GM12878 (cell line): ENCODE results near the gene LYRM4. TPM values are rescaled to one million over a fixed set of nuclear protein-coding genes. Genes with fewer than 3 reads are reported as not detected.

Experiments used
- ATAC-seq: fragments of 200-7000 bp; cut with Tn5 transposase; 3 replicates; pipeline ENCODE4 v1.9.1; 2020; ENCODE audit warnings: mild to moderate bottlenecking, moderate library complexity
- BruUV-seq: library from RNA; stranded (reverse); fragments of 400-500 nt; replicated peaks from 2 replicates; lab custom pipeline; 2021; lab: Mats Ljungman, UMichigan
- CTCF ChIA-PET: fragments of 300-600 bp; sonication (Branson Sonifier 250); formaldehyde crosslinking; extraction: SDS; loops from one replicate; lab custom pipeline; 2021; ENCODE audit warnings: inconsistent platforms; lab: Yijun Ruan, JAX
- POLR2A ChIA-PET: fragments of 350-600 bp; formaldehyde crosslinking; extraction: SDS; loops from one replicate; lab custom pipeline; 2021; ENCODE audit warnings: inconsistent platforms; lab: Charles Lee
- RAD21 ChIA-PET: fragments of 300-600 bp; sonication (Branson Sonifier 250); formaldehyde crosslinking; loops from one replicate; lab custom pipeline; 2023; ENCODE audit warnings: antibody characterized with exemption; ENCODE audit not compliant: unreplicated experiment; lab: Charles Lee
- SMC1A ChIA-PET: fragments of 300-600 bp; sonication (Branson Sonifier 250); formaldehyde crosslinking; loops from one replicate; lab custom pipeline; 2023; ENCODE audit not compliant: unreplicated experiment, uncharacterized antibody; lab: Charles Lee
- DNase-seq: peaks from one replicate; pipeline ENCODE4 v3.0.0-alpha.2; 2011; ENCODE audit warnings: low read depth, low spot score
- FAIRE-seq: peaks from 3 replicates; lab custom pipeline; 2011; peaks lifted over from hg19 to GRCh38; lab: Jason Lieb, UNC
- H2AFZ ChIP-seq: 2 replicates; pipeline ENCODE4 v1.6.0; 2011; ENCODE audit warnings: low read depth, low read length, control low read depth; ENCODE audit not compliant: control insufficient read depth
- H3K27ac ChIP-seq: 2 replicates; pipeline ENCODE4 v1.5.1; 2011; ENCODE audit warnings: control low read depth; ENCODE audit not compliant: control insufficient read depth, insufficient read depth
- H3K27me3 ChIP-seq, 2 experiments: replicated peaks in 1 of 2; 2 replicates each; pipeline versions ENCODE4 v1.6.0 to v1.6.1; 2011; ENCODE audit warnings: low read length in 1 of 2; ENCODE audit not compliant: control insufficient read depth in 2 of 2, insufficient read depth in 2 of 2
- H3K36me3 ChIP-seq, 2 experiments: 2 replicates each; pipeline ENCODE4 v1.5.1; 2011; ENCODE audit warnings: low read length in 1 of 2; ENCODE audit not compliant: control insufficient read depth in 2 of 2, insufficient read depth in 2 of 2
- H3K4me1 ChIP-seq: 2 replicates; pipeline ENCODE4 v1.6.1; 2011; ENCODE audit warnings: mild to moderate bottlenecking, low read length, moderate library complexity, mixed read lengths; ENCODE audit not compliant: control insufficient read depth, insufficient read depth
- H3K4me2 ChIP-seq: 2 replicates; pipeline ENCODE4 v1.6.0; 2011; ENCODE audit warnings: control low read depth; ENCODE audit not compliant: control insufficient read depth, insufficient read depth
- H3K4me3 ChIP-seq: fragments of 200-600 bp; sonication (generic); 2 replicates; pipeline ENCODE4 v1.5.1; 2016
- H3K79me2 ChIP-seq: 2 replicates; pipeline ENCODE4 v1.6.0; 2011; ENCODE audit warnings: low read length; ENCODE audit not compliant: control insufficient read depth, insufficient read depth
- H3K9ac ChIP-seq: 2 replicates; pipeline ENCODE4 v1.8.0; 2011; ENCODE audit warnings: low read length, control low read depth, mixed read lengths; ENCODE audit not compliant: control insufficient read depth, insufficient read depth
- H3K9me3 ChIP-seq: replicated peaks from 3 replicates; pipeline ENCODE4 v1.5.1; 2011; ENCODE audit warnings: mild to moderate bottlenecking, low read length; ENCODE audit not compliant: control insufficient read depth, insufficient read depth
- H4K20me1 ChIP-seq: 2 replicates; pipeline ENCODE4 v1.6.0; 2011; ENCODE audit not compliant: control insufficient read depth, insufficient read depth
- CHD4 ChIP-seq: fragments of 200-600 bp; sonication (generic); IDR thresholded peaks from 2 replicates; pipeline ENCODE4 v1.6.1; 2016; ENCODE audit warnings: mild to moderate bottlenecking
- CREB1 ChIP-seq: IDR thresholded peaks from 2 replicates; pipeline ENCODE4 v1.6.1; 2012; ENCODE audit warnings: low read depth, mild to moderate bottlenecking, inconsistent platforms
- DPF2 ChIP-seq: fragments of 450-650 bp; IDR thresholded peaks from 2 replicates; pipeline ENCODE4 v1.6.1; 2017; ENCODE audit warnings: mild to moderate bottlenecking
- HDAC6 ChIP-seq: fragments of 200-600 bp; sonication (generic); IDR thresholded peaks from one replicate; pipeline ENCODE4 v1.8.0; 2017; ENCODE audit warnings: antibody characterized with exemption; ENCODE audit not compliant: unreplicated experiment
- JUND ChIP-seq: IDR thresholded peaks from 2 replicates; pipeline ENCODE4 v1.6.1; 2012; ENCODE audit warnings: low read depth, mild to moderate bottlenecking, low read length, improper control_type of control experiment, moderate library complexity
- NFIC ChIP-seq: IDR thresholded peaks from 2 replicates; pipeline ENCODE4 v1.6.1; 2012; ENCODE audit warnings: low read depth, mild to moderate bottlenecking, inconsistent platforms, low read length, moderate library complexity
- PAX8 ChIP-seq: fragments of 450-650 bp; IDR thresholded peaks from 2 replicates; pipeline ENCODE4 v1.6.1; 2017; ENCODE audit warnings: mild to moderate bottlenecking, moderate library complexity
- TAF1 ChIP-seq: IDR thresholded peaks from 2 replicates; pipeline ENCODE4 v1.6.1; 2011; ENCODE audit warnings: mild to moderate bottlenecking, low read depth, low read length, borderline replicate concordance
- TCF12 ChIP-seq: IDR thresholded peaks from 2 replicates; pipeline ENCODE4 v1.6.1; 2011; ENCODE audit warnings: low read depth, mild to moderate bottlenecking, low read length
- YBX1 ChIP-seq: fragments of 450-650 bp; IDR thresholded peaks from 2 replicates; pipeline ENCODE4 v1.6.1; 2016; ENCODE audit warnings: antibody characterized with exemption
- WGBS: methylation state at CpG from one replicate; pipeline ENCODE4 v1.1.6; 2016; ENCODE audit warnings: low lambda C conversion rate; ENCODE audit not compliant: insufficient replicate concordance, insufficient coverage; ENCODE audit errors: missing lambda C conversion rate; 5-methylcytosine and 5-hydroxymethylcytosine counted together
- in situ Hi-C: fragments of 300-500 bp; cut with MboI; formaldehyde crosslinking; loops from 9 replicates; pipeline ENCODE4 v1.14.3; 2018; ENCODE audit warnings: mixed read lengths
- intact Hi-C: fragments of 100-400 bp; cut with micrococcal nuclease; formaldehyde crosslinking; loops from one replicate; pipeline ENCODE4 v1.14.2; 2022; ENCODE audit not compliant: unreplicated experiment
- polyA plus RNA-seq, 11 experiments: library from polyadenylated mRNA; depleted of rRNA in 4 of 11; unstranded in 6 of 11; stranded (reverse) in 5 of 11; fragments of >200 nt; fragmentation: Nextera tagmentation in 4 of 11; fragmentation: Illumina TruSeq in 1 of 11; extraction: Ambion mirVana in 4 of 11; extraction: Trizol in 1 of 11; gene quantifications; 1 replicate in 1 of 11; 2 replicates in 10 of 11; pipeline versions ENCODE4 v1.2.1 to v1.2.3, GENCODE V29; 2011 to 2016; ENCODE audit warnings: inconsistent platforms in 2 of 11, missing spikeins in 2 of 11, low read depth in 1 of 11
- total RNA-seq, 4 experiments: library from RNA; depleted of rRNA in 3 of 4; stranded (reverse); fragments of >200 nt in 3 of 4; fragmentation: Illumina TruSeq in 1 of 4; extraction: Trizol in 1 of 4; gene quantifications; 2 replicates each; pipeline versions ENCODE4 v1.2.1 to v1.2.3, GENCODE V29; 2013 to 2021
- TF ChIP-seq, protein P1 (sequence below): fragments of 450-650 bp; IDR thresholded peaks from 2 replicates; pipeline ENCODE4 v1.6.1; 2017; ENCODE audit warnings: mild to moderate bottlenecking, moderate library complexity
- TF ChIP-seq, protein P2 (sequence below): IDR thresholded peaks from 2 replicates; pipeline ENCODE4 v1.6.1; 2011; ENCODE audit warnings: mild to moderate bottlenecking, low read depth, low read length, moderate library complexity; ENCODE audit not compliant: insufficient replicate concordance

LYRM4 gene
- total and polyA plus RNA-seq, 10 of the 15 experiments (the other 5 are each of a cell fraction or from before 2014, with no cell fraction given), result 32.7 to 66.8 (median 44.0) TPM

DNA sequence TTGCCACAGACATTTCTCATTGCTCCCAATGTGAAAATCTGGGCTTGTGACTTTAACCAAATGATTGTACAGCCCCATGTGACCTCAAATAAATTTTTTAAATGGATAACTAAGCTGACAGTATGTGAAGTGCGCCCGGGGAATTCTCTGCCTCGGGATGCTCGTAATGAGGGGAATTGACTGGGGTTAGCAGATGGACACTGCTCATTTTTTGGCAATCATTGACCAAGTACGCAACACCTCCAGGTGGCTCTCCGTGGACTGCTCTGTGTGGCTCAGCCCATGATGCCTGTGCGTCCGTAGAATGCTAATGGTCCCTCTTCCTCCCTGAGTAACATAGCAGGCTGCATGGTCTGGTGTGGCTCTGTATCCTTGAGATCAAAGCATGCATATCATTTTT is 42.9 kb upstream of the LYRM4 start:
- SMC1A ChIA-PET, result interaction anchor here (0.6 to 4.3 kb wide), 31 partner anchors 9 to 208 kb away, joined by 3 to 61 read pairs (median 8); partner anchors contain the start of genes FARS2 and LYRM4
- no peaks in the 10 kb centered on the region for H3K27me3 ChIP-seq
- no peaks in the 10 kb centered on the region for H4K20me1 ChIP-seq
- RAD21 ChIA-PET, result interaction anchor here (0.8 to 5.4 kb wide), 14 partner anchors 9 to 163 kb away, joined by 3 to 77 read pairs (median 13); partner anchors contain the start of genes FARS2 and LYRM4
- H3K9me3 ChIP-seq, result no peaks in the 10 kb centered on the region; the same call in 2 of the 3 replicates
- FAIRE-seq, result no peak
- peak overlapping the region; percentile 34; the same call in 1 of the 2 replicates for H2AFZ ChIP-seq
- H3K79me2 ChIP-seq, result peaks cover 2% of the 10 kb centered on the region
- intact Hi-C loops, result loop anchor here (1.0 kb wide), 4 partner anchors 43 to 160 kb away; partner anchors contain the start of gene LYRM4
- CTCF ChIA-PET, result interaction anchor here (0.7 to 6.7 kb wide), 37 partner anchors 9 to 177 kb away, joined by 3 to 198 read pairs (median 5); partner anchors contain the start of gene FARS2
- no TSS peak for BruUV-seq
- no peak for TF ChIP-seq CREB1
- TF ChIP-seq, protein P1, sequence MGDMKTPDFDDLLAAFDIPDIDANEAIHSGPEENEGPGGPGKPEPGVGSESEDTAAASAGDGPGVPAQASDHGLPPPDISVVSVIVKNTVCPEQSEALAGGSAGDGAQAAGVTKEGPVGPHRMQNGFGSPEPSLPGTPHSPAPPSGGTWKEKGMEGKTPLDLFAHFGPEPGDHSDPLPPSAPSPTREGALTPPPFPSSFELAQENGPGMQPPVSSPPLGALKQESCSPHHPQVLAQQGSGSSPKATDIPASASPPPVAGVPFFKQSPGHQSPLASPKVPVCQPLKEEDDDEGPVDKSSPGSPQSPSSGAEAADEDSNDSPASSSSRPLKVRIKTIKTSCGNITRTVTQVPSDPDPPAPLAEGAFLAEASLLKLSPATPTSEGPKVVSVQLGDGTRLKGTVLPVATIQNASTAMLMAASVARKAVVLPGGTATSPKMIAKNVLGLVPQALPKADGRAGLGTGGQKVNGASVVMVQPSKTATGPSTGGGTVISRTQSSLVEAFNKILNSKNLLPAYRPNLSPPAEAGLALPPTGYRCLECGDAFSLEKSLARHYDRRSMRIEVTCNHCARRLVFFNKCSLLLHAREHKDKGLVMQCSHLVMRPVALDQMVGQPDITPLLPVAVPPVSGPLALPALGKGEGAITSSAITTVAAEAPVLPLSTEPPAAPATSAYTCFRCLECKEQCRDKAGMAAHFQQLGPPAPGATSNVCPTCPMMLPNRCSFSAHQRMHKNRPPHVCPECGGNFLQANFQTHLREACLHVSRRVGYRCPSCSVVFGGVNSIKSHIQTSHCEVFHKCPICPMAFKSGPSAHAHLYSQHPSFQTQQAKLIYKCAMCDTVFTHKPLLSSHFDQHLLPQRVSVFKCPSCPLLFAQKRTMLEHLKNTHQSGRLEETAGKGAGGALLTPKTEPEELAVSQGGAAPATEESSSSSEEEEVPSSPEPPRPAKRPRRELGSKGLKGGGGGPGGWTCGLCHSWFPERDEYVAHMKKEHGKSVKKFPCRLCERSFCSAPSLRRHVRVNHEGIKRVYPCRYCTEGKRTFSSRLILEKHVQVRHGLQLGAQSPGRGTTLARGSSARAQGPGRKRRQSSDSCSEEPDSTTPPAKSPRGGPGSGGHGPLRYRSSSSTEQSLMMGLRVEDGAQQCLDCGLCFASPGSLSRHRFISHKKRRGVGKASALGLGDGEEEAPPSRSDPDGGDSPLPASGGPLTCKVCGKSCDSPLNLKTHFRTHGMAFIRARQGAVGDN, result no peak
- TF ChIP-seq JUND, result no peak
- TF ChIP-seq DPF2, result no peak
- TF ChIP-seq HDAC6, result no peak
- no peak for TF ChIP-seq TCF12
- TF ChIP-seq NFIC, result no peak
- TF ChIP-seq, protein P2, sequence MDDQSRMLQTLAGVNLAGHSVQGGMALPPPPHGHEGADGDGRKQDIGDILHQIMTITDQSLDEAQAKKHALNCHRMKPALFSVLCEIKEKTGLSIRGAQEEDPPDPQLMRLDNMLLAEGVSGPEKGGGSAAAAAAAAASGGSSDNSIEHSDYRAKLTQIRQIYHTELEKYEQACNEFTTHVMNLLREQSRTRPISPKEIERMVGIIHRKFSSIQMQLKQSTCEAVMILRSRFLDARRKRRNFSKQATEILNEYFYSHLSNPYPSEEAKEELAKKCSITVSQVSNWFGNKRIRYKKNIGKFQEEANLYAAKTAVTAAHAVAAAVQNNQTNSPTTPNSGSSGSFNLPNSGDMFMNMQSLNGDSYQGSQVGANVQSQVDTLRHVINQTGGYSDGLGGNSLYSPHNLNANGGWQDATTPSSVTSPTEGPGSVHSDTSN, result no peak
- no peak for TF ChIP-seq CHD4
- TF ChIP-seq YBX1, result no peak
- no peak for TF ChIP-seq PAX8
- TF ChIP-seq TAF1, result no peak
- POLR2A ChIA-PET, result interaction anchor here (0.5 to 0.8 kb wide), 2 partner anchors 21 to 43 kb away, joined by 3 to 4 read pairs; partner anchors contain the start of genes FARS2 and LYRM4
- in situ Hi-C loops, result no loop called here
- H3K4me3 ChIP-seq, result peak overlapping the region; percentile 55; the same call in 1 of the 2 replicates
- H3K4me1 ChIP-seq, result peaks cover 17% of the 10 kb centered on the region
- no peak overlapping the region for H3K9ac ChIP-seq
- no peak overlapping the region for H3K27ac ChIP-seq
- DNase-seq, result no peak
- H3K36me3 ChIP-seq, result peaks cover 0 to 4% of the 10 kb centered on the region in 2 experiments; a peak in 1 of 4 replicates
- H3K4me2 ChIP-seq, result peak overlapping the region; percentile 74
- 93% methylated on average over 8 of the region's 8 CpGs for WGBS
- no peak for ATAC-seq
